Activated CD4-positive, alpha-beta T cell treated with anti-CD3 and anti-CD28 coated beads, Interleukin-2, Interleukin-4, amounts not matched to agents 100 ng/mL and 50 ng/mL, durations not matched to agents 16 hours and 8 hours (primary cell): ENCODE results near the gene CXorf58.
"Not testable (repeated sequence)": the region's sequence is repeated elsewhere in the genome, so short reads cannot be mapped to it uniquely, and the experiment has no call there.

Source experiments
- DNase-seq: peaks from one replicate; pipeline ENCODE4 v3.0.0-alpha.2; 2020; ENCODE audit warnings: low spot score

Gene CXorf58, protein sequence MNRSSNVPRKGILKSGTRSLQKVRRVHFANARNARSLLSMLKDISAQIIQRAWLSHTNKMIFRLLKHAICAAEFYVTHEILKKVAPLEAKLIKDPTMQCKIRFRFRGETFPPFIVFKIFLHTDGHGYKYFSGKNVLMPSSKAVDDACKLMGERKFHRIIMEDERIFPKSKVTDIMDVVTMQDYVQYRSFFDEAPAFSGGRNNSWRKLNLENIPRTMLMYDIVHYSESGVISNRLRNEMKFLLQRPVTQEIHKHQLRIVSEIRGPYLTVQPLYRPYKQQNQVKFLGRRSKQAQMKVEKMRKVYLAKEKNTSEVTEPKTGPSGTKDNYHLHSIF

DNA sequence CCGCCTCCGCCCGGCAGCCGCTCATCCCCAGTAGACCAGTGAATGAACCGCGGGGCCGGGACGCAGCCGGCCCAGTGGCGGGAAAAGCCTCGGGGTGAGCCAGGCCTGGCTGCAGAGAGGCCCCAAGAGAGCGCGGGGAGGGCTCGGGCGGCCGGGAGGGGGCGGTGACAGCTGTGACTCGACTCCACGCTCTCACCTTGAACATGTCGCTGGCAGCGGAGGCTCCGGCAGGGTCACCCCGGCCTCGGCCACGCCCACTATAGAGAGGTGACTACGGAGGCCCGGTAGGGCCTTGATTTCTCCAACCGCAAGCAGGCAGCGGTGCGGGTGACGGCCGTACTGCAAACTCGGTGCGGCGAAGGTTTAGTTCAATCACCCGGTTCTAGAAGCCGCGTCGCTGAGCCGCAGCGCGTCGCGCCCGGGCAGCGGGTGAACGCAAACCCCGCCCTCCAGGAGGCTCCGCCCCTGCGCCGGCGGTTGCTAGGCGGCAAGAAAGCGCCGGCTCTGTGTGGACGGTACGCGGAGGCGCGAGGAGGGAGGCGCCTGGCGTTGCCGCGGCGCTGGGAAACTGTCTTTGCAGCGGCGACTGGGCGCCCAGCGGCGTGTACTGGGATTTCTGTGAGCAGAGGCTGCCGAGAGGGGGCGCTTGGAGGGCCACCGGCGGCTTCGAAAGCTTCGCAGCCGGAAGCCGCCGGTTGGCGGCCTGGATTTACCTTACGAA lies at the start of gene CXorf58, which contains the start of gene APOO:
TSS of gene CXorf58 (plus strand) at position 509 of the 721 bp plus-strand sequence. CDS start 2,297 bp downstream, outside the sequence.
TSS of gene APOO (minus strand) at position 441 of the 721 bp plus-strand sequence. CDS start at position 205, 236 bp downstream.
- peak; percentile 90 for DNase-seq

- DNase-seq: not testable (repeated sequence)
Measured at GRCh38 chrX:23859238-23859637, 48.6 kb upstream of the CXorf58 start.

DNA sequence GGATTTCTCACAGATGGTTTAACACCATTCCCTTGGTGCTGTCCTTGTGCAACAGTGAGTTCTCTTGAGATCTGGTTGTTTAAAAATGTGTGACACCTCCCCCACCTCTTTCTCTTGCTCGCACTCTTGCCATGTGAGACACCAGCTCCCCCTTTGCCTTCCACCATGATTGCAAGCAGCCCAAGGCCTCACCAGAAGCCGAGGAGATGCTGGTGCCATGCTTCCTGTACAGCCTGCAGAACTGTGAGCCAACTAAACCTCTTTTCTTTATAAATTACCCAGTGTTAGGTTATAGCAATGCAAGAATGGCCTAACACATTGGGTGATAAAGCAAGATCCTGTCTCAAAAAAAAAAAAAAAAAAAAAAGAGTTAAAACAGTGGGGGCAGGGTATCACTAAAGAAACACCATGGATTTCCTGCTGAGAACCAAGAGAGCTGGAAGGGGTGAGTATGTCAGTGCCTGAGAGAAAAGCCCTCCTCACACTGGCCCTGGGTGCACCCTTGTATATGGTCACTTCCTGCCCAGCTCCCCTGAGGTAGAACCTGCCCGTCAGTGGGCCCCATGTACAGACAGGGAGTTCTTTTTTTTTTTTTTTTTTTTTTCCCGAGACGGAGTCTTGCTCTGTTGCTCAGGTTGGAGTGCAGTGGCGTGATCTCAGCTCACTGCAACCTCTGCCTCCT lies 46.5 kb upstream of the CXorf58 start:
- no peak for DNase-seq

GRCh38 chrX:23861952-23862351 lies 45.9 kb upstream of the CXorf58 start:
- DNase-seq: not testable (repeated sequence)

DNA sequence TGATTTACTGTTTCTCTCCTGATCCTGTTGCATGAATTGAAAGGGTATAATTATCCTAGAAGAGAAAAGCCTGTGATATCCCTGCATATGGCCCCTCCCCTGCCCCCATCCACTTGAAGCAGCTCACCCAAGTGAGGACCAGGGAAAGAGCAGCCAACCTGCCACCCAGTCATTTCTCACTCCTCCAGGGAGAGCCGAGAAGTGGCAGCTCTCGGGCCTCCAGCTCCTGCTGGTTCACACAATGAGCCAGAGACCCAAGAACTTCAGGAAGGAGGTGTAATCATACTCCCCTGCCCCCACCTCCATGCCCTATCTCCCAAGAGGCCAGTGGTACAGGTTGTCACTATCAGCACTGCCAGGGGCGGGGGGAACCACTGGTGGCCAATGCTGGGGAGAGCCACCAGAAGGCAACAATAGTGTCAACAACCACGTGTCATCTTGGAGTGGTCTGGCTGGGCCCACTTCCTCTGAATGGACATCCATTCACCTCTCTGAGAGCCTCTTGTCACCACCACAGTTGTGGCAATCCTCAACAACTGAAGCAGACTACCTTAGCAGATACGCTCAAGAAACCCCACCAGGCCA lies 43.0 kb upstream of the CXorf58 start:
- no peak for DNase-seq

DNA sequence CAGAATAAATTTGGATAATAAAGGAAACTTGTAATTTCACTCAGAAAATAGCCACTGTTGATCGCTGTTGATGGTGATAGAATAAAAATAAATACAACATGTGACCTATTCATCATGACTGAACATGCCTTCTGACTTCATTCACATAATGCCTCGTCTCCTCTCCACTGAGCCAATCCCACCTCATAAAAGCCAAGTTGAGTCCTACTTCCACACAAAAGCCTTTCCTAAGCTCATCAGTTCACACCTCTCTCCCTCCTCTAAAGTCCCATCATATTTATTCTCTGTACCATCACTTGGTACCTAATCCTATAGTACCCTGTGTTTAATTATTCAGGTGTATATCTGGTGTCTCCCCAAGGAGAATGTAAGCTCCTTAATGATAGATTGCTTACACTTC lies 37.8 kb upstream of the CXorf58 start:
- no peak for DNase-seq

- no peak for DNase-seq
Measured at GRCh38 chrX:23871905-23872546, 35.8 kb upstream of the CXorf58 start.

DNA sequence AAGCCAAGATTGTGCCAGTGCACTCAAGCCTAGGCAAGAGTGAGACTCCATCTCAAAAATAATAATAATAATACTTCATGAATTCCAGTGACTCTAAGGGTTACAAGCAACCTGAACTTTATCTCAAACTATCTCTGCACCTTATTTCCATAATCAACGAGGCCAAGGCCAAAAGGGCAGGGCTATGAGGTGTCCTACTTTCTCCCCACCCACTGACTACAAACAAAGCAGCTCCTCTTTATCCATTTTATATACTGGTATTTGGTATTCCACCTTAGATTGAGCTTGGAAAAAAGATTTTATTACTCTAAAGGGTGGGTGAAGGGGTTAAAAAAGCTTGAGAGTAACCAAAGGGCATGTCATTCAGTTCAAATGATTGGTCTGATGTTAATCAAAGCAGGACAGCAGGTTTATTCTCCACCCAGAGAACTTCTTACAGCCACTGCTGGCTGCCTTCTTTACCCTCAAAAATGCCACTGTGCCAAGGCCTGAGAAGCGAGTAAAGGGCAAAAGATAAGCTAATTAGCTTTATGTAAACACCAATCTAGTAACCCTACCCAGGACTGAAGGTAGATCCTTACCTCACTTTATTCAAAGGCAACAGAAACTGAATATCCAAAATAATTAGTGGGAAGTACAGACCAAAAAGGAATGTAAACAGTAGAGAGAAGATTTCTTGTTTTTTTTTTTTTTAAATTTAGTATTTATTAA lies 28.3 kb upstream of the CXorf58 start:
- DNase-seq: no peak

- DNase-seq: no peak
Measured at GRCh38 chrX:23883737-23884354, 24.0 kb upstream of the CXorf58 start.

- no peak for DNase-seq
Measured at GRCh38 chrX:23884427-23885024, 23.3 kb upstream of the CXorf58 start.

- DNase-seq: no peak
Measured at GRCh38 chrX:23885803-23886202, 22.0 kb upstream of the CXorf58 start.

DNA sequence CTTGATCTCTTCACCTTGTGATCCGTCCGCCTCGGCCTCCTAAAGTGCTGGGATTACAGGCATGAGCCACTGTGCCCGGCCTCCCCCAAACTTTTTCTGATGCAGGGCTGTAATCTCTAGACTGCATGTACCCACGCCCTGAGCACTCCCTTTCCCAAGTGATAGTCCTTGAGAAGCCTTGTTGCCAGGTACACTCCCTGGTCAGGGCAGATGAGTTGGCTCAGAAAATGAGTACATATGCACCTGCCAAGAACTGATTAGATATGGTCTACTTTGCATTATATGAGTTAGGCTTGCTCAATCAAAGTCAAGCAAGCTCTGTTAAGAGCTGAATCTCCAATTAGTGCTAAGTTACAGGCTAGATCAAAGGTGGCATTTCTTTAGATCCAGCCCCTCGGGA lies 20.4 kb upstream of the CXorf58 start:
- no peak for DNase-seq

DNA sequence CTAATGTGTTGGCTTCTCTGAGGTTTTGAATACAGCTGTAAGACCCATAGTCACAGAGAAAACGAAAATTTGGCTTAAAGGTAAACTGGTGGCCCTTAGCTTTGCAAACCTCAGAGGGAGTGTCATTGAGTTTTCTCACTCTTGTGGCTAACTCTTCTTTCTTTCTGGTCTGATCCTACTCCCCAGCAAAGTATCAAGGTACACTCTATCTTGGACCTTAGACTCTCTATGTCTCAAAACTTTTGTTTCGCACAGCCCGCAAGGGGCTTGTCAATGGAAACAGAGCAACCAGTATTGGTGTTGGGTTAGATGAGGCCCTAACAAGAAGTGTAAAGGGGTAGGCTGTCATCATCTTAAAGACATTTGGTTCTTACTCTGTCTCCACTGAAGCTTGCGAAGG lies 19.9 kb upstream of the CXorf58 start:
- DNase-seq: no peak

DNA sequence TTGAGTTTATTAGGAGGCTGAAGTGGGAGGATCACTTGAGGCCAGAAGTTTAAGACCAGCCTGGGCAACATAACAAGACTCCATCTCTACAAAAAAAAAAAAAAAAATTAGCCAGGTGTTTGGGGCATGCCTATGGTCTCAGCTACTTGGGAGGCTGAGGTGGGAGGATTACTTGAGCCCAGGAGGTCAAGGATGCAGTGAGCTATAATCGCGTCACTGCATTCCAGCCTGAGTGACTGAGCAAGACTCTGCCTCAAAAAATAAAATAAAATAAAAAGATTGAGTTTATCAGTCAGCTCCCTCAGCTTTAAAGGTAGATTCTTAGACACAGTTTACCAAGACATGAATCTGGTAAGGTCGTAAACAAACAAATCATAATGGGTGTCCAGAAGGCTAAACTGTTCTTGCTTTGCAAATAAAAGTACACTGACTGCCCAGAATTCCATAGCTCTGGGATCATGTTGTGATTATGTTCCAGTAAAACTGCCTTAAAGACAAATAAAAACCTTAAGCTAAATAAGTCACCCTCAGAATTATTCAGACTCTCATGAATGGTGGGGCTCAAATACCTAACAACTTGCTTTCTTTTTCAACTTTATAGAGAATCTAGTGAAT lies 18.8 kb upstream of the CXorf58 start:
- DNase-seq: no peak

DNA sequence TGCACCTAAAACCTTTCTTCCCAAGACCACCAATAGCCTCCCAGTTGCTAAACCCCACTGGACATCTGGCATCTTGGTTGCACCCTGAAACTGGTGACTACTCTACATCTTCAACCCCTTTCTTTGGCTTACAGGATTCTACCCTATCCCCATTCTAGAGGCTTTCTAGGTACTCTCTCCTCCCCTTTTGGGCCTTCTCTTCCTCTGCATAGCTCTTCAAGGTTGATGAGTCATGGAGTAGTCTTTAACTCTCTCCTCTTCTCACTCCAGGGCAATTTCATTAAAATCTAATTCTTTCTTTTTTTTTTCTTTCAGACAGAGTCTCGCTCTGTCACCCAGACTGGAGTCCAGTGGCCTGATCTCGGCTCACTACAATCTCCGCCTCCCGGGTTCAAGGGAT lies 16.9 kb upstream of the CXorf58 start:
- no peak for DNase-seq

DNA sequence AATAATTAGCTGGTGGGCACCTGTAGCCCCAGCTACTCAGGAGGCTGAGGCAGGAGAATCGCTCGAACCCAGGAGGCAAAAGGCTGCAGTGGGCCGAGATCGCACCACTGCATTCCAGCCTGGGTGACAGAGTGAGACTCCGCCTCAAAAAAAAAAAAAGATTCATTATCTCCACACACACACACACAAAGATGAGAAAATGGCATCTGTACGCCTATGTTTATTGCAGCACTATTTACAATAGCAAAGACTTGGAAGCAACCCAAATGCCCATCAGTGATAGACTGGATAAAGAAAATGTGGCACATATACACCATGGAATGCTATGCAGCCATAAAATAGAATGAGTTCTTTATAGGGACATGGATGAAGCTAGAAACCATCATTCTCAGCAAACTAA lies 12.8 kb upstream of the CXorf58 start:
- not testable (repeated sequence) for DNase-seq

- DNase-seq: not testable (repeated sequence)
Measured at GRCh38 chrX:23896539-23896938, 11.3 kb upstream of the CXorf58 start.

DNA sequence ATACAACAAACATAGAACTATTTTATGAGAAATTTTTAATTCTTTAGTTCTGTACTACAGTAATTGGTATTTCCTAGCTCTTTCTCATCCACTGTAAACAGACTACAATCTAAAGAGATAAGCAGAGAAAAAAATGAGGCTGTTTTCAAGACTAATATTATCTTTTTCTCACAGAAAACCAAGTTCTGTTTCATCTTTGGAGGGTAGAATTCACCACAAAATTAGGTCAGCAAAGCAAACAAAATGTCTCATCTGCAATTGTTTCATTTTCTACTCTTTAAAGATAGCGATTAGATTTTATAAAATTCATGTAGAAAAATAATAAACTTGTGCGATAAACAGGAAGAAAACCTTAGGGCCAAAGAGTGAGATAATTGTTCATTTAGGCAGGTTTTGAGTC lies 10.8 kb upstream of the CXorf58 start:
- DNase-seq: no peak

DNA sequence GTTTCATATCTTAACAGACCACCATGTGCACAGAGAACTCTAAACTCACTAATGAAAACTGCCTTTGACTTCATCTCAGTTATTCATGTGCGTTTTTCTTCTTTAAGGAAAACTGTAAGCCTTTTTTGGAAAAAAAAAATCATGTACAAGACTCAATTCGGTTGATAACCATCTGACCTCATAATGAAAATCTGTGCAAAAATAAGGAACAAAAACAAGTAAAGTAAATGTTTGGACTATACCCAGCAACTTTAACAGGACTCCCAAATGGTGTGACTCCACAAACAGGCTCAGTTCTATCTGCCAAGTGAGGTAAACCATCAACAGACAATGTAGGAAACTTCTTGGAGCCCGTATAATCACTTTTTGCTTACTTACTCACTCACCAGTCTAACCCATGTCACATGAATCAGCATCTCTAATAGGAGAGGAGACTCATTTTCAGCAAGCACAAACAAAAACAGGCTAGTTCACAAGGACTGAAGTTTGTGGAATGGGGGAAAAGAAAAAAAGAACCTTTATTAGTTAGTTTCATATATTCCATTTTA lies 9.3 kb upstream of the CXorf58 start:
- no peak for DNase-seq
